Measurements from ENCODE around the gene TPCN2.

GRCh38 chr11:69131121-69131566 is 82.4 kb downstream of the TPCN2 start:
- TF ChIP-seq POLR2A (IDR thresholded peaks at IDR 0.05) (no peak), CTCF (IDR thresholded peaks at IDR 0.05) (no peak)
